Measurements from ENCODE around the gene C14orf93.

DNA sequence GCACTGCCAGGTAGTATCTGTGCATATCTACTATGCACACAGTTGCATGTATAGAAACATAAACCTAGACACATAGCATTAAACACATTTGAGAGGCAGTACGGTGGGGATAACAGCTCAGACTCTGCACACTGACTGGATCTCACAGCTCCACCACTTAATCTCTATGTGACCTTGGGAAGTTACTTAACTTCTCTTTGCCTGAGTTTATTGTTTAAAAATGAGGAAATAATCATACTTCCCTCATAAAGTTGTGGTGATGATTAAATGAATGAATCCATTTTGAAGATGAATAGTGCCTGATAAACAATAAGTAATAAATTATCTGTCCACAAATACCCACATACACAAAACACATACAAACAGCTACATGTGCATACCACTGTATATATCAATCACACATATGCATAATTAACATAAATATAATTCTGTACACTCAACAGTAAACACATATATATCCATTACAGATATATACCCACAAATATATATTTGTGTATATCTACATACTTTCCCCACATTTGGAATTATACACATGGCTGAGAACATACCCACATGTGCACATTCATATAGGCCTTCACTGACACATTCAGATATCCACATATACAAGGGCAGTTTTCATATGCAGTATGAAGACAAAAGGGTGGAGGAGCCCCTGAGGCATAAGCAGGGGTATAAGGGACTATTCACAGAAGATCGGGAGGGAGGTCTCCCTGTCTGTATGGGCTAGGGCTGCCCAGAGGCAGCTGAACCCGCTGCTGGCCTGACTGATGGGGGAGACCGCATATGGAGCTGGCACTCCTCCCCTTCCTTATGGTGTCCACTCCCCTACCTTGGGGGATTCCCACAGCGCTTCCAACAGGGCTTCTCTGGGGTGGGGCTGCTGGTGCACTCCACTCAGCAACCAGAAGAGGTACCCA, 41.5 kb upstream of the C14orf93 start:
- TF ChIP-seq POLR2A (IDR thresholded peaks at IDR 0.05) (no peak), POLR2AphosphoS5 (IDR thresholded peaks at IDR 0.05) (no peak)
